Cardiac muscle cell (in vitro differentiated cells and primary cell): ENCODE measurements around the gene TP73. TPM values are rescaled to one million over a fixed set of nuclear protein-coding genes. Genes with fewer than 3 reads are reported as not detected.

Experiments used
- DNase-seq, 2 donors: peaks; one replicate each; pipeline versions ENCODE4 v3.0.0 to v3.0.0-alpha.2; 2010 to 2017; ENCODE audit warnings: low read depth in 1 of 2, low spot score in 1 of 2
- H3K27ac ChIP-seq: fragments of 200-600 bp; sonication (generic); 2 replicates; pipeline ENCODE4 v1.5.1; 2016
- H3K27me3 ChIP-seq: fragments of 200-600 bp; sonication (generic); 2 replicates; pipeline ENCODE4 v1.6.0; 2016; ENCODE audit warnings: control low read depth
- H3K36me3 ChIP-seq: fragments of 200-600 bp; sonication (generic); 2 replicates; pipeline ENCODE4 v1.5.1; 2016; ENCODE audit warnings: control low read depth
- H3K4me1 ChIP-seq: fragments of 200-600 bp; sonication (generic); 2 replicates; pipeline ENCODE4 v1.8.1; 2017; ENCODE audit warnings: low read depth, mild to moderate bottlenecking, mixed run types
- H3K4me3 ChIP-seq: fragments of 200-600 bp; sonication (generic); 2 replicates; pipeline ENCODE4 v1.5.1; 2016; ENCODE audit warnings: mild to moderate bottlenecking
- H3K9me3 ChIP-seq: fragments of 200-600 bp; sonication (generic); 2 replicates; pipeline ENCODE4 v1.5.1; 2017; ENCODE audit warnings: low read depth, mild to moderate bottlenecking, control low read depth
- CTCF ChIP-seq: IDR thresholded peaks from 2 replicates; pipeline ENCODE4 v1.5.1; 2012; ENCODE audit warnings: low read depth, mild to moderate bottlenecking, low read length
- polyA plus RNA-seq: library from polyadenylated mRNA; unstranded; fragments of >200 nt; fragmentation: Nextera tagmentation; extraction: Ambion mirVana; gene quantifications from 2 replicates; pipeline ENCODE4 v1.2.1, GENCODE V29; 2016
- total RNA-seq: library from RNA; depleted of rRNA; stranded (reverse); fragments of >200 nt; gene quantifications from 2 replicates; pipeline ENCODE4 v1.2.3, GENCODE V29; 2016

The TP73 gene
- total and polyA plus RNA-seq, 2 experiments from 2014 or later, result 0.87 TPM; not detected in 1

GRCh38 chr1:3696689-3697088, 44.4 kb downstream of the TP73 start:
- Histone ChIP-seq H3K4me1 (no peaks in the 10 kb centered on the region), H3K27me3 (no peaks in the 10 kb centered on the region), H3K36me3 (no peaks in the 10 kb centered on the region), H3K9me3 (no peaks in the 10 kb centered on the region), H3K4me3 (no peak overlapping the region), H3K27ac (no peak overlapping the region)
- no peak for DNase-seq
- TF ChIP-seq CTCF, result no peak

GRCh38 chr1:3697104-3697503, 44.8 kb downstream of the TP73 start:
- Histone ChIP-seq H3K9me3 (no peaks in the 10 kb centered on the region), H3K4me3 (no peak overlapping the region), H3K27ac (no peak overlapping the region), H3K36me3 (no peaks in the 10 kb centered on the region), H3K27me3 (no peaks in the 10 kb centered on the region), H3K4me1 (no peaks in the 10 kb centered on the region)
- no peak for TF ChIP-seq CTCF
- DNase-seq, result no peak

GRCh38 chr1:3697810-3698209, 45.5 kb downstream of the TP73 start:
- DNase-seq, result no peak
- TF ChIP-seq CTCF, result no peak

GRCh38 chr1:3698660-3699408, 46.5 kb downstream of the TP73 start:
- no peaks in the 10 kb centered on the region for H3K4me1 ChIP-seq
- no peak for DNase-seq
- H3K36me3 ChIP-seq, result no peaks in the 10 kb centered on the region
- no peak overlapping the region for H3K4me3 ChIP-seq
- no peak for TF ChIP-seq CTCF
- no peaks in the 10 kb centered on the region for H3K9me3 ChIP-seq
- no peak overlapping the region for H3K27ac ChIP-seq
- H3K27me3 ChIP-seq, result no peaks in the 10 kb centered on the region

More at GRCh38 chr1:3697810-3698209, 45.5 kb downstream of the TP73 start:
- H3K4me3 ChIP-seq, result no peak overlapping the region
- H3K9me3 ChIP-seq, result no peaks in the 10 kb centered on the region
- H3K27ac ChIP-seq, result no peak overlapping the region
- no peaks in the 10 kb centered on the region for H3K36me3 ChIP-seq
- H3K4me1 ChIP-seq, result no peaks in the 10 kb centered on the region
- no peaks in the 10 kb centered on the region for H3K27me3 ChIP-seq

GRCh38 chr1:3699596-3699995, 47.3 kb downstream of the TP73 start:
- no peaks in the 10 kb centered on the region for H3K9me3 ChIP-seq
- no peaks in the 10 kb centered on the region for H3K4me1 ChIP-seq
- no peaks in the 10 kb centered on the region for H3K36me3 ChIP-seq
- H3K4me3 ChIP-seq, result no peak overlapping the region
- no peaks in the 10 kb centered on the region for H3K27me3 ChIP-seq
- no peak for DNase-seq
- no peak for TF ChIP-seq CTCF
- H3K27ac ChIP-seq, result no peak overlapping the region
